Measurements from ENCODE around the gene P3H2. TPM values are rescaled to one million over a fixed set of nuclear protein-coding genes. Genes with fewer than 3 reads are reported as not detected.

P3H2 gene
- total and polyA plus RNA-seq, 2 donors (not counting 1 experiment from before 2014, with no cell fraction given), result 20.5 to 21.6 TPM

DNA sequence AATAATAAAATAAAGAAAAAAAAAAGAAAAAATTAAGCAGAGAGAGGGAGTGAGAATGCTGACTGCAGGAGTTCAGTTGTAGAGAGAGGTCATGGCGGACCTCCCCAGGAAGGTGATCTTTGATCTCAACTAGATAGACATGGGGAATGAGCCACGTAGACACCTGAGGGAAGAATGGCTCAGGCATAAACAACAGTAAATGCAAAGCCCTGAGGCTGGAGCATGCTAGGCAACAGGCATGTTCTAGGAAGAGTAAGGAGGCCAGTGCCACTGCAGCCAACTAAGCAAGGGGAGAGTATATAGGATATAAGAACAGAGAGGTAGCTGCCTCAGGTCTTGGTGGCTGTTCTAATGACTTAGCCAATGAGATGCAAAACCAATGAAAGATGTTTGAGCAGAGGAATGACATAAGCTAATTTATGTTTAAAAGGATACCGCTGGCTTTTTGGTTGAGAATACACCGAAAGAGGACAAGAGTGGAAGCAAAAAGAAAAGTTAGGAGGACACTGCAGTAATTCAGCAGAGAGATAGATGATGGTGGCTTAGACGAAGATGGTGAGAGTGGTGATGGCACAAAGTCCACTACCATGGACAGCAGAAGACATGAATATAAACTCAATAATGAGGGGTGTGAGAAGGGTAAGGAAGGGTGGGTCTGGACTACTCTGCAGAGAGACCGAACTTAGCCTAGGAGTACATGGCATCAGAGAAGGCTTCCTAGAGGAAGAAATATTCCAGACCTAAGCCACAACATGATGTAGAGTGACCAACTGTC lies 174.6 kb downstream of the P3H2 start:
- Histone ChIP-seq H3K36me3 (ENCODE audit: control insufficient read depth, insufficient read depth, low read length) (no peaks in the 10 kb centered on the region), H3K4me3 (replicated peaks in 1 of 4; ENCODE audit: control extremely low read depth in 1 of 4, insufficient read depth in 1 of 4, low read depth in 3 of 4, low read length in 4 of 4) (no peak overlapping the region), H3K27me3 (ENCODE audit: control insufficient read depth, insufficient read depth, low read length) (no peaks in the 10 kb centered on the region), H3K27ac (ENCODE audit: insufficient read depth, low read length) (no peak overlapping the region), H4K20me1 (ENCODE audit: control insufficient read depth, extremely low read depth, insufficient read depth, low read length) (no peaks in the 10 kb centered on the region), H3K4me1 (ENCODE audit: control insufficient read depth, extremely low read depth, insufficient read depth, low read length) (no peaks in the 10 kb centered on the region), H3K9ac (ENCODE audit: insufficient read depth, low read length) (no peak overlapping the region), H3K79me2 (ENCODE audit: control insufficient read depth, insufficient read depth, low read length) (no peaks in the 10 kb centered on the region), H2AFZ (ENCODE audit: low read length) (no peak overlapping the region), H3K9me3 (ENCODE audit: control insufficient read depth, insufficient read depth, low read depth, low read length) (no peaks in the 10 kb centered on the region), H3K4me2 (ENCODE audit: extremely low read depth, insufficient read depth, low read length) (no peak overlapping the region)
- no peak for TF ChIP-seq EZH2 (IDR thresholded peaks at IDR 0.05; ENCODE audit: low read length, missing control alignments)
- TF ChIP-seq, protein P1, sequence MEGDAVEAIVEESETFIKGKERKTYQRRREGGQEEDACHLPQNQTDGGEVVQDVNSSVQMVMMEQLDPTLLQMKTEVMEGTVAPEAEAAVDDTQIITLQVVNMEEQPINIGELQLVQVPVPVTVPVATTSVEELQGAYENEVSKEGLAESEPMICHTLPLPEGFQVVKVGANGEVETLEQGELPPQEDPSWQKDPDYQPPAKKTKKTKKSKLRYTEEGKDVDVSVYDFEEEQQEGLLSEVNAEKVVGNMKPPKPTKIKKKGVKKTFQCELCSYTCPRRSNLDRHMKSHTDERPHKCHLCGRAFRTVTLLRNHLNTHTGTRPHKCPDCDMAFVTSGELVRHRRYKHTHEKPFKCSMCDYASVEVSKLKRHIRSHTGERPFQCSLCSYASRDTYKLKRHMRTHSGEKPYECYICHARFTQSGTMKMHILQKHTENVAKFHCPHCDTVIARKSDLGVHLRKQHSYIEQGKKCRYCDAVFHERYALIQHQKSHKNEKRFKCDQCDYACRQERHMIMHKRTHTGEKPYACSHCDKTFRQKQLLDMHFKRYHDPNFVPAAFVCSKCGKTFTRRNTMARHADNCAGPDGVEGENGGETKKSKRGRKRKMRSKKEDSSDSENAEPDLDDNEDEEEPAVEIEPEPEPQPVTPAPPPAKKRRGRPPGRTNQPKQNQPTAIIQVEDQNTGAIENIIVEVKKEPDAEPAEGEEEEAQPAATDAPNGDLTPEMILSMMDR (conservative IDR thresholded peaks at IDR 0.05 in 1 of 2, IDR thresholded peaks at IDR 0.05 in 1 of 2; ENCODE audit: low read depth in 1 of 2, low read length in 2 of 2), result no peak
- DNase-seq (ENCODE audit: low read depth in 2 of 2), result no peak

DNA sequence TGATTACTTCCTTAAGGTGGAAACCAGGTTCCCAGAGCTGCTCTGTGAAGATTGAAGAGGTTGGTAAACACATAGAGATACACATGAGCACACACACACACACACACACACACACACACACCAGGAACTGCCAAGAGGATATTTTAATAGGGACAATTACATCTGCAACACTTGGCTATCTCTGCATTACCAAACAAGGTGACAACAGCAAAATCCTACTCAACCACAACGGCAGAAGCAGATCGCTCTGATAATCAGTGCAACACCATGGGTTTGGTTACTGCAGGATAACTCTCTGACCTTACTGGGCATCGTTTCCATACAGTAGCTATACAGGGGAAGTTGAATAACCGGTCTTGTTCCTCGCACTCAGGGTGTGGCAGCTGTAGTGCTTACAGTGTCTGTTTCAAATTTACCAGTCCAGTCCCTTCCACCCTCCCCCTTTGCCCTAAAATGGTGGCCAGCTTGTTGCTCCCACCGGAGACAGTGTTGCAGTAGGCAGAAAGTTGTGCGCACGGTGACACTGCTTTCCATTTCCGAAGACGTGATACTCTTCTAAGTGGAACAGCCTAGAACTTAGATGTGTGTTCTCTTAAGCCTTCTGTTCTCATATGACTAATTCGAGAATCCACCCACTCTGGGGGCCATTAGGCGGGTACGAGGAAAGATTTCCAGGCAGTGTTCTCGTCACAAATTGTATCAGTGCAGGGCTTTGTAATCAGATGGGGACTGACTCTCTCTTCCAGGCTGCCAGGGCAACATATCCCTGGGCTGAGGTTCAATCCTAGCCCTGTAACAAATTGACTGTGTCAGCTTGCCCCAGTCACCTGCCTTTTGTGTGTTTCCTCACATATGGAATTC lies 176.2 kb downstream of the P3H2 start:
- H3K27ac ChIP-seq (ENCODE audit: insufficient read depth, low read length), result no peak overlapping the region
- TF ChIP-seq EZH2 (IDR thresholded peaks at IDR 0.05; ENCODE audit: low read length, missing control alignments), result no peak
- TF ChIP-seq, protein P1 (conservative IDR thresholded peaks at IDR 0.05 in 1 of 2, IDR thresholded peaks at IDR 0.05 in 1 of 2; ENCODE audit: low read depth in 1 of 2, low read length in 2 of 2), result no peak
- no peaks in the 10 kb centered on the region for H3K79me2 ChIP-seq (ENCODE audit: control insufficient read depth, insufficient read depth, low read length)
- no peak overlapping the region for H2AFZ ChIP-seq (ENCODE audit: low read length)
- H3K4me3 ChIP-seq (replicated peaks in 1 of 4; ENCODE audit: control extremely low read depth in 1 of 4, insufficient read depth in 1 of 4, low read depth in 3 of 4, low read length in 4 of 4), result no peak overlapping the region
- H3K9me3 ChIP-seq (ENCODE audit: control insufficient read depth, insufficient read depth, low read depth, low read length), result no peaks in the 10 kb centered on the region
- no peaks in the 10 kb centered on the region for H4K20me1 ChIP-seq (ENCODE audit: control insufficient read depth, extremely low read depth, insufficient read depth, low read length)
- DNase-seq (ENCODE audit: low read depth in 2 of 2), result no peak
- H3K27me3 ChIP-seq (ENCODE audit: control insufficient read depth, insufficient read depth, low read length), result no peaks in the 10 kb centered on the region
- H3K36me3 ChIP-seq (ENCODE audit: control insufficient read depth, insufficient read depth, low read length), result no peaks in the 10 kb centered on the region
- no peak overlapping the region for H3K4me2 ChIP-seq (ENCODE audit: extremely low read depth, insufficient read depth, low read length)
- no peak overlapping the region for H3K9ac ChIP-seq (ENCODE audit: insufficient read depth, low read length)
- no peaks in the 10 kb centered on the region for H3K4me1 ChIP-seq (ENCODE audit: control insufficient read depth, extremely low read depth, insufficient read depth, low read length)

DNA sequence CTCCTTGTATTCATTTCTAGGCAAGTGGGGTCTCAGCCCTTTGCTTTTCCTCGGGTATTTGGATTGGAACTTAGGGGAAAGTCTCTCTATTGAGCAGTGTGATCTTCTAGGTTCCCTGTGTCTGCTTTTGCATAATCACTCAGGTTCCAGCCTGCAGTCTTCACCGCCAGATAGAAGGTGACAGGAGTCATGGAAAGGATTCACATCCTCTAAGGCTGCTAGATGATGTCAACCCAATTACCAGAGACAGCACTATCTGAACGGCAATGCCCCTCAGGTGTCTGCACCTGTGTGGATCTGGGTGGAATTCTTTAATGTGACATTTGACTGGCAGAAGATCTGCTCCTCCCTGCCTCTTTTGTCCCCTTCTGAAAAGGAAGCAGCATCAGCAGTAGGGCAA lies 177.7 kb downstream of the P3H2 start:
- H3K9ac ChIP-seq (ENCODE audit: insufficient read depth, low read length), result no peak overlapping the region
- no peak overlapping the region for H3K4me2 ChIP-seq (ENCODE audit: extremely low read depth, insufficient read depth, low read length)
- TF ChIP-seq, protein P1 (conservative IDR thresholded peaks at IDR 0.05 in 1 of 2, IDR thresholded peaks at IDR 0.05 in 1 of 2; ENCODE audit: low read depth in 1 of 2, low read length in 2 of 2), result no peak
- TF ChIP-seq EZH2 (IDR thresholded peaks at IDR 0.05; ENCODE audit: low read length, missing control alignments), result no peak
- H3K27me3 ChIP-seq (ENCODE audit: control insufficient read depth, insufficient read depth, low read length), result no peaks in the 10 kb centered on the region
- H2AFZ ChIP-seq (ENCODE audit: low read length), result no peak overlapping the region
- H3K36me3 ChIP-seq (ENCODE audit: control insufficient read depth, insufficient read depth, low read length), result no peaks in the 10 kb centered on the region
- no peaks in the 10 kb centered on the region for H3K79me2 ChIP-seq (ENCODE audit: control insufficient read depth, insufficient read depth, low read length)
- H3K4me3 ChIP-seq (replicated peaks in 1 of 4; ENCODE audit: control extremely low read depth in 1 of 4, insufficient read depth in 1 of 4, low read depth in 3 of 4, low read length in 4 of 4), result no peak overlapping the region
- no peak overlapping the region for H3K27ac ChIP-seq (ENCODE audit: insufficient read depth, low read length)
- H4K20me1 ChIP-seq (ENCODE audit: control insufficient read depth, extremely low read depth, insufficient read depth, low read length), result no peaks in the 10 kb centered on the region
- H3K9me3 ChIP-seq (ENCODE audit: control insufficient read depth, insufficient read depth, low read depth, low read length), result no peaks in the 10 kb centered on the region
- DNase-seq (ENCODE audit: low read depth in 2 of 2), result no peak
- no peaks in the 10 kb centered on the region for H3K4me1 ChIP-seq (ENCODE audit: control insufficient read depth, extremely low read depth, insufficient read depth, low read length)
